BLaER1 treated with 17β-estradiol and CSF1 and Interleukin-3, amounts not matched to agents 10 nM and 100 nM (cell line): ENCODE results near the gene CYP4F12.

Source experiments
- H3K27ac ChIP-seq, 11 experiments: shearing (Covaris generic); formaldehyde crosslinking; 2 replicates each; pipeline ENCODE4 v1.8.1; 2022
- H3K27me3 ChIP-seq, 11 experiments: shearing (Covaris generic); formaldehyde crosslinking; 2 replicates each; pipeline ENCODE4 v1.8.1; 2022
- H3K36me3 ChIP-seq, 11 experiments: shearing (Covaris generic); formaldehyde crosslinking; 2 replicates each; pipeline ENCODE4 v1.8.1; 2022
- H3K4me1 ChIP-seq, 10 experiments: shearing (Covaris generic); formaldehyde crosslinking; 2 replicates each; pipeline ENCODE4 v1.8.1; 2022
- H3K4me2 ChIP-seq, 11 experiments: shearing (Covaris generic); formaldehyde crosslinking; 2 replicates each; pipeline ENCODE4 v1.8.1; 2022
- H3K4me3 ChIP-seq, 10 experiments: shearing (Covaris generic); formaldehyde crosslinking; 2 replicates each; pipeline ENCODE4 v1.8.1; 2022
- H3K9ac ChIP-seq, 11 experiments: shearing (Covaris generic); formaldehyde crosslinking; 2 replicates each; pipeline ENCODE4 v1.8.1; 2022
- H3K9me3 ChIP-seq, 11 experiments: shearing (Covaris generic); formaldehyde crosslinking; replicated peaks in 1 of 11; 2 replicates each; pipeline ENCODE4 v1.8.1; 2022
- H4K20me1 ChIP-seq, 11 experiments: shearing (Covaris generic); formaldehyde crosslinking; 2 replicates each; pipeline ENCODE4 v1.8.1; 2022
- Cebpa-rat ChIP-seq, 11 experiments: shearing (Covaris generic); IDR thresholded peaks; 2 replicates each; pipeline ENCODE4 v1.8.1; 2022

CYP4F12 gene

GRCh38 chr19:15635016-15635805 lies 37.7 kb upstream of the CYP4F12 start:
- H3K27me3 ChIP-seq: no peaks in the 10 kb centered on the region
- H3K36me3 ChIP-seq: no peaks in the 10 kb centered on the region
- H3K27ac ChIP-seq: no peak overlapping the region
- H3K9ac ChIP-seq: no peak overlapping the region
- no peak overlapping the region; a peak in 1 of 22 replicates for H3K4me2 ChIP-seq
- H3K4me3 ChIP-seq: no peak overlapping the region
- peaks cover 14 to 24% (median 21%) of the 10 kb centered on the region in 10 experiments for H3K4me1 ChIP-seq
- no peaks in the 10 kb centered on the region for H4K20me1 ChIP-seq
- TF ChIP-seq Cebpa-rat (IDR thresholded peaks at IDR 0.05): no peak
- H3K9me3 ChIP-seq: no peaks in the 10 kb centered on the region

- Histone ChIP-seq H3K27me3 (no peaks in the 10 kb centered on the region), H4K20me1 (no peaks in the 10 kb centered on the region), H3K4me1 (peaks cover 14 to 31% (median 22%) of the 10 kb centered on the region in 10 experiments), H3K9me3 (no peaks in the 10 kb centered on the region), H3K9ac (no peak overlapping the region), H3K4me3 (no peak overlapping the region), H3K36me3 (no peaks in the 10 kb centered on the region), H3K27ac (no peak overlapping the region), H3K4me2 (no peak overlapping the region; a peak in 1 of 22 replicates)
- TF ChIP-seq Cebpa-rat (IDR thresholded peaks at IDR 0.05): no peak
Observed at GRCh38 chr19:15636026-15636425, 36.9 kb upstream of the CYP4F12 start.

GRCh38 chr19:15639596-15639995 lies 33.3 kb upstream of the CYP4F12 start:
- no peak for TF ChIP-seq Cebpa-rat (IDR thresholded peaks at IDR 0.05)
- no peaks in the 10 kb centered on the region for H3K27me3 ChIP-seq
- H3K9me3 ChIP-seq: peaks cover 0 to under 1% (median 0%) of the 10 kb centered on the region in 11 experiments; a peak in 2 of 22 replicates
- H3K4me1 ChIP-seq: peaks cover 0 to 18% (median 2%) of the 10 kb centered on the region in 10 experiments; a peak in 10 of 20 replicates
- H3K36me3 ChIP-seq: no peaks in the 10 kb centered on the region
- H3K4me3 ChIP-seq: no peak overlapping the region
- no peaks in the 10 kb centered on the region for H4K20me1 ChIP-seq
- H3K4me2 ChIP-seq: no peak overlapping the region
- H3K9ac ChIP-seq: no peak overlapping the region
- no peak overlapping the region for H3K27ac ChIP-seq

GRCh38 chr19:15640294-15640903 lies 32.5 kb upstream of the CYP4F12 start, which contains the start of gene CYP4F3:
TSS of gene CYP4F3 (plus strand) at chr19:15640897. CDS start at chr19:15641416, 519 bp downstream.
- no peak within 1 kb of the TSS for H3K9ac ChIP-seq
- no peaks in the 10 kb centered on the region for H3K27me3 ChIP-seq
- peak within 1 kb of the TSS in 4 of 11 experiments; percentile 21 to 31 (median 28); a peak in 4 of 22 replicates for H3K4me2 ChIP-seq
- H3K36me3 ChIP-seq: no peaks in the 10 kb centered on the region
- peaks cover 0 to 18% (median 2%) of the 10 kb centered on the region in 10 experiments; a peak in 10 of 20 replicates for H3K4me1 ChIP-seq
- no peaks in the 10 kb centered on the region for H4K20me1 ChIP-seq
- H3K27ac ChIP-seq: no peak within 1 kb of the TSS
- no peak within 1 kb of the TSS for H3K4me3 ChIP-seq
- H3K9me3 ChIP-seq: peaks cover 0 to 4% (median 0%) of the 10 kb centered on the region in 11 experiments; a peak in 2 of 22 replicates
- no peak for TF ChIP-seq Cebpa-rat (IDR thresholded peaks at IDR 0.05)

- Histone ChIP-seq H3K27ac (no peak overlapping the region), H3K9ac (no peak overlapping the region), H3K27me3 (no peaks in the 10 kb centered on the region), H4K20me1 (no peaks in the 10 kb centered on the region), H3K36me3 (no peaks in the 10 kb centered on the region), H3K9me3 (peaks cover 0 to 4% (median 0%) of the 10 kb centered on the region in 11 experiments; a peak in 2 of 22 replicates), H3K4me2 (peak overlapping the region in 3 of 11 experiments; percentile 26 to 31 (median 31); a peak in 3 of 22 replicates), H3K4me1 (peaks cover 0 to 18% (median 2%) of the 10 kb centered on the region in 10 experiments; a peak in 10 of 20 replicates), H3K4me3 (no peak overlapping the region)
- no peak for TF ChIP-seq Cebpa-rat (IDR thresholded peaks at IDR 0.05)
Observed at GRCh38 chr19:15640904-15641597, 31.8 kb upstream of the CYP4F12 start.

DNA sequence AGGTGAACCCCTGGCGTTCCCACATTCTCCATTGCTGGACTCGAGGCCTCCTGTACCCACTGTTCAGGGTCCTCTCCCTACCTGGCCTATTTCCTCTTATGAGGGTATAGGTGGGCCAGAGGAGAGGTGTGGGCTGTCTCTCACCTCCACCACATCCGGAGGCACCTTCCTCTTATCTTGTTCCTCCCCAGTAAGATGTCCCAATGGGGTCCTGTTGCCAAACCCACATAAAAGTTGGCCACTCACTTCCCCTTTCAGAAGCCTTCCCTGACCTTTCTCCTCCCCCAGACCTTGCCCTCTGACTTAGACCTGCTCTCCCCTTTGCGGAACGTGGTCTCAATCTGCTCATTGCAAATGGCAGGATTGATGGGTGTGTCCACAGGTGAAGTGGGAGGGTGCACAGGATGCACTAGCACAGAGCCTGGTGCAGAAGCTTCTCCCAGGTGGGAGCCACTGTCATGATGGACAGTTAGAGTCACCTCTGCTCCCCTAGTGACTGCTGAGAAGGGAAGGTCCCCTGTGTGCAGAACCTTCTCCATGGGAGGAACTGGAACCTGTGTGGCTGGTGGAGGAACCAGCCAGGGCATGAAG lies 30.9 kb upstream of the CYP4F12 start:
- H3K4me2 ChIP-seq: peak overlapping the region in 4 of 11 experiments; percentile 21 to 31 (median 23); a peak in 5 of 22 replicates

GRCh38 chr19:15642807-15643206 lies 30.1 kb upstream of the CYP4F12 start:
- Histone ChIP-seq H3K4me3 (no peak overlapping the region), H3K27ac (no peak overlapping the region), H3K36me3 (no peaks in the 10 kb centered on the region), H3K4me2 (no peak overlapping the region), H3K9me3 (peaks cover 0 to 4% (median 0%) of the 10 kb centered on the region in 11 experiments; a peak in 2 of 22 replicates), H4K20me1 (no peaks in the 10 kb centered on the region), H3K27me3 (no peaks in the 10 kb centered on the region), H3K9ac (no peak overlapping the region), H3K4me1 (peaks cover 0 to 18% (median 2%) of the 10 kb centered on the region in 10 experiments; a peak in 10 of 20 replicates)
- TF ChIP-seq Cebpa-rat (IDR thresholded peaks at IDR 0.05): no peak

More for the DNA sequence above, 30.9 kb upstream of the CYP4F12 start:
- peaks cover 0 to 18% (median 2%) of the 10 kb centered on the region in 10 experiments; a peak in 10 of 20 replicates for H3K4me1 ChIP-seq
- no peaks in the 10 kb centered on the region for H4K20me1 ChIP-seq
- H3K9ac ChIP-seq: no peak overlapping the region
- peaks cover 0 to 4% (median 0%) of the 10 kb centered on the region in 11 experiments; a peak in 2 of 22 replicates for H3K9me3 ChIP-seq
- no peaks in the 10 kb centered on the region for H3K36me3 ChIP-seq
- H3K27me3 ChIP-seq: no peaks in the 10 kb centered on the region
- TF ChIP-seq Cebpa-rat (IDR thresholded peaks at IDR 0.05): peak in 1 of 11 experiments; percentile 34; a peak in 1 of 22 replicates
- H3K4me3 ChIP-seq: no peak overlapping the region
- H3K27ac ChIP-seq: no peak overlapping the region

GRCh38 chr19:15643387-15643786 lies 29.5 kb upstream of the CYP4F12 start:
- Histone ChIP-seq H3K4me2 (no peak overlapping the region), H3K9ac (no peak overlapping the region), H3K27ac (no peak overlapping the region), H3K4me3 (no peak overlapping the region), H4K20me1 (no peaks in the 10 kb centered on the region), H3K27me3 (no peaks in the 10 kb centered on the region), H3K4me1 (peaks cover 0 to 18% (median 2%) of the 10 kb centered on the region in 10 experiments; a peak in 10 of 20 replicates), H3K9me3 (peaks cover 0 to 4% (median 0%) of the 10 kb centered on the region in 11 experiments; a peak in 2 of 22 replicates), H3K36me3 (no peaks in the 10 kb centered on the region)
- TF ChIP-seq Cebpa-rat (IDR thresholded peaks at IDR 0.05): no peak
